Caco-2 (cell line): ENCODE results near the gene PCBP3. TPM values are rescaled to one million over a fixed set of nuclear protein-coding genes. Genes with fewer than 3 reads are reported as not detected.
A peak's percentile ranks its signal among the peaks of the same experiment; 100 is the strongest.
"Not testable (repeated sequence)": the region's sequence is repeated elsewhere in the genome, so short reads cannot be mapped to it uniquely, and the experiment has no call there.

Source experiments
- BruUV-seq: library from RNA; stranded (reverse); fragments of 400-500 nt; replicated peaks from 2 replicates; lab custom pipeline; 2021; lab: Mats Ljungman, UMichigan
- CTCF ChIA-PET: fragments of 300-600 bp; sonication (Branson Sonifier 250); formaldehyde crosslinking; loops from one replicate; lab custom pipeline; 2022; ENCODE audit warnings: antibody characterized with exemption; lab: Charles Lee
- POLR2A ChIA-PET: fragments of 300-600 bp; sonication (Branson Sonifier 250); formaldehyde crosslinking; loops from one replicate; lab custom pipeline; 2022; ENCODE audit warnings: antibody characterized with exemption; lab: Charles Lee
- DNase-seq, 2 experiments: peaks; one replicate each; pipeline versions ENCODE4 v3.0.0 to v3.0.0-alpha.2; 2020 to 2022
- H3K27me3 ChIP-seq: replicated peaks from 2 replicates; pipeline ENCODE4 v1.6.0; 2011; ENCODE audit warnings: low read length; ENCODE audit not compliant: control insufficient read depth, insufficient read depth
- H3K36me3 ChIP-seq: 2 replicates; pipeline ENCODE4 v1.5.1; 2011; ENCODE audit warnings: low read length; ENCODE audit not compliant: control insufficient read depth, insufficient read depth
- H3K4me1 ChIP-seq: fragments of 250-450 bp; sonication (Bioruptor Pico); 2 replicates; pipeline ENCODE4 v1.5.1; 2020; ENCODE audit warnings: mild to moderate bottlenecking
- H3K4me3 ChIP-seq: 2 replicates; pipeline ENCODE4 v1.5.1; 2011; ENCODE audit warnings: low read depth, mild to moderate bottlenecking, control low read depth, low read length
- H3K9me3 ChIP-seq: fragments of 250-450 bp; sonication (Bioruptor Pico); 2 replicates; pipeline ENCODE4 v1.5.1; 2020; ENCODE audit warnings: mild to moderate bottlenecking, moderate library complexity
- H3K27ac Mint-ChIP-seq: one replicate; pipeline ENCODE4 v1.8.0; 2022; ENCODE audit warnings: mixed read lengths; ENCODE audit not compliant: unreplicated experiment
- H3K27me3 Mint-ChIP-seq: one replicate; pipeline ENCODE4 v1.8.0; 2022; ENCODE audit warnings: mixed read lengths; ENCODE audit not compliant: insufficient read depth, unreplicated experiment
- H3K36me3 Mint-ChIP-seq: one replicate; pipeline ENCODE4 v1.8.0; 2022; ENCODE audit warnings: mild to moderate bottlenecking, mixed read lengths; ENCODE audit not compliant: insufficient read depth, unreplicated experiment
- H3K4me1 Mint-ChIP-seq: one replicate; pipeline ENCODE4 v1.8.0; 2022; ENCODE audit warnings: low read depth, mixed read lengths; ENCODE audit not compliant: unreplicated experiment
- H3K4me3 Mint-ChIP-seq: one replicate; pipeline ENCODE4 v1.8.0; 2022; ENCODE audit warnings: mild to moderate bottlenecking, moderate library complexity, mixed read lengths; ENCODE audit not compliant: unreplicated experiment
- H3K9me3 Mint-ChIP-seq: one replicate; pipeline ENCODE4 v1.8.0; 2022; ENCODE audit warnings: mixed read lengths; ENCODE audit not compliant: unreplicated experiment
- intact Hi-C: fragments of 100-400 bp; cut with micrococcal nuclease; formaldehyde crosslinking; loops from one replicate; pipeline ENCODE4 v1.10.0; 2022; ENCODE audit not compliant: unreplicated experiment
- total RNA-seq: library from RNA; stranded (reverse); gene quantifications from 2 replicates; pipeline ENCODE4 v1.2.3, GENCODE V29; 2022
- TF ChIP-seq, protein P1 (sequence below), 2 experiments: fragments of 200-600 bp in 1 of 2; IDR thresholded peaks; 1 replicate in 1 of 2; 2 replicates in 1 of 2; pipeline versions ENCODE4 v1.5.1 to v1.8.0; 2011 to 2022; ENCODE audit warnings: antibody characterized with exemption in 1 of 2, control low read depth in 1 of 2, inconsistent platforms in 1 of 2, low read depth in 1 of 2, low read length in 1 of 2, mild to moderate bottlenecking in 1 of 2, moderate library complexity in 1 of 2; ENCODE audit not compliant: insufficient read depth in 1 of 2, severe bottlenecking in 1 of 2, unreplicated experiment in 1 of 2

The PCBP3 gene
- total RNA-seq, 1 experiment from 2014 or later, result 0.75 TPM

DNA sequence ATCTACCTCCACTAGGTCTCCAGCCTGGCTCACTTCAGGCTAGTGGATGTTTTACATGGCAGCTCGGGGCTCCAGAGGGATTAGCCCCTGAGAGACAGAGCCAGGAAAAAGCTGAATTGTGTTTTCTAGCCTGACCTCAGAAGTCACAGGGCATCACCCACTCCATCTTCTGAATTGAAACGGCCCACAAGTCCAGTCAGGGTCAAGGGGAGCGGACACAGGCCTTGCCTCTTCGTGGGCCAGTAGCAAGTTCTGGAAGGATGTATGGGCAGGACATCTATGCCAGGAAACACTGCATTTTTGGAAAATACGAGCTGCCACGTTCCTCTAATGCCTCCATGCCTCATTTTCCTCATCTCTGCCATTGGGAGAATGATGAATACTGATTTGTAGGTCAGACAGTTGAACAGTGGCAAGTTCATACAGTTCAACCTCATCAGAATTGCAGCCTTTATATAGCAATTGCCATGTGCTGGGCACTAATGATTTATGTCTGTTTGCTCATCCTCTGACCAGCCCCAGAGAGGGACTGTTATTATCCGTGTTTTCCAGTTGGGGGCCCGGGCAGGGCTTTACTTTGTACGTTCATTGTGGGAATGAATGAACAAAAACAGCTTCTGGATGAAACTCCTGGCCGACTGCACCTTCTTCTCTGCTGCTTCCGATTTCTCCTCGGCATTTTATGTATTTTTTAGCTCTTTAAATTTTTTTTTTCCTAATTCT, 23.2 kb upstream of the PCBP3 start:
- DNase-seq, result peak in 1 of 2 experiments; percentile 7
- Histone ChIP-seq H3K36me3 (no peaks in the 10 kb centered on the region), H3K9me3 (peaks cover 8% of the 10 kb centered on the region; the same call in 1 of the 2 replicates), H3K4me3 (no peak overlapping the region), H3K27me3 (no peaks in the 10 kb centered on the region), H3K4me1 (0 out of 2 replicates have a peak, but pooled peaks cover 3% of the 10 kb centered on the region)
- H3K27ac Mint-ChIP-seq, result no peak overlapping the region
- BruUV-seq, result no TSS peak
- TF ChIP-seq, protein P1, sequence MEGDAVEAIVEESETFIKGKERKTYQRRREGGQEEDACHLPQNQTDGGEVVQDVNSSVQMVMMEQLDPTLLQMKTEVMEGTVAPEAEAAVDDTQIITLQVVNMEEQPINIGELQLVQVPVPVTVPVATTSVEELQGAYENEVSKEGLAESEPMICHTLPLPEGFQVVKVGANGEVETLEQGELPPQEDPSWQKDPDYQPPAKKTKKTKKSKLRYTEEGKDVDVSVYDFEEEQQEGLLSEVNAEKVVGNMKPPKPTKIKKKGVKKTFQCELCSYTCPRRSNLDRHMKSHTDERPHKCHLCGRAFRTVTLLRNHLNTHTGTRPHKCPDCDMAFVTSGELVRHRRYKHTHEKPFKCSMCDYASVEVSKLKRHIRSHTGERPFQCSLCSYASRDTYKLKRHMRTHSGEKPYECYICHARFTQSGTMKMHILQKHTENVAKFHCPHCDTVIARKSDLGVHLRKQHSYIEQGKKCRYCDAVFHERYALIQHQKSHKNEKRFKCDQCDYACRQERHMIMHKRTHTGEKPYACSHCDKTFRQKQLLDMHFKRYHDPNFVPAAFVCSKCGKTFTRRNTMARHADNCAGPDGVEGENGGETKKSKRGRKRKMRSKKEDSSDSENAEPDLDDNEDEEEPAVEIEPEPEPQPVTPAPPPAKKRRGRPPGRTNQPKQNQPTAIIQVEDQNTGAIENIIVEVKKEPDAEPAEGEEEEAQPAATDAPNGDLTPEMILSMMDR (IDR thresholded peaks at IDR 0.05; ENCODE audit: insufficient read depth in 1 of 2, low read depth in 1 of 2, low read length in 1 of 2, severe bottlenecking in 1 of 2, unreplicated experiment in 1 of 2), result no peak
- no peak overlapping the region for H3K4me3 Mint-ChIP-seq
- CTCF ChIA-PET, result interaction anchor here (0.6 to 1.3 kb wide), 2 partner anchors 64 to 250 kb away, joined by 3 read pairs; no protein-coding TSS in a partner anchor
- intact Hi-C loops, result no loop called here
- peaks cover 30% of the 10 kb centered on the region for H3K27me3 Mint-ChIP-seq
- no peaks in the 10 kb centered on the region for H3K36me3 Mint-ChIP-seq
- POLR2A ChIA-PET, result no interaction called here
- H3K9me3 Mint-ChIP-seq, result peaks cover 10% of the 10 kb centered on the region
- H3K4me1 Mint-ChIP-seq, result peaks cover 2% of the 10 kb centered on the region

GRCh38 chr21:45621435-45622331, 21.8 kb upstream of the PCBP3 start:
- BruUV-seq, H3K36me3 Mint-ChIP-seq, H3K4me3 ChIP-seq, H3K27ac Mint-ChIP-seq, intact Hi-C loops, DNase-seq, POLR2A ChIA-PET, H3K4me1 Mint-ChIP-seq, H3K9me3 Mint-ChIP-seq, H3K4me1 ChIP-seq, H3K36me3 ChIP-seq, H3K4me3 Mint-ChIP-seq, H3K9me3 ChIP-seq, H3K27me3 ChIP-seq: not testable (repeated sequence)
- H3K27me3 Mint-ChIP-seq, result peaks cover 24% of the 10 kb centered on the region
- CTCF ChIA-PET, result interaction anchor here (1.3 kb wide), 1 partner anchor 66 kb away, joined by 3 read pairs; no protein-coding TSS in a partner anchor

GRCh38 chr21:45622416-45623097, 21.0 kb upstream of the PCBP3 start:
- Histone ChIP-seq H3K4me1 (no peaks in the 10 kb centered on the region), H3K4me3 (no peak overlapping the region), H3K27me3 (no peaks in the 10 kb centered on the region), H3K36me3 (no peaks in the 10 kb centered on the region), H3K9me3 (peaks cover 8% of the 10 kb centered on the region; the same call in 1 of the 2 replicates)
- H3K27me3 Mint-ChIP-seq, result peaks cover 21% of the 10 kb centered on the region
- H3K9me3 Mint-ChIP-seq, result peaks cover 10% of the 10 kb centered on the region
- TF ChIP-seq, protein P1 (IDR thresholded peaks at IDR 0.05; ENCODE audit: insufficient read depth in 1 of 2, low read depth in 1 of 2, low read length in 1 of 2, severe bottlenecking in 1 of 2, unreplicated experiment in 1 of 2), result no peak
- DNase-seq, result no peak
- no peak overlapping the region for H3K27ac Mint-ChIP-seq
- ChIA-PET POLR2A (no interaction called here), CTCF (interaction anchor here (0.6 kb wide), 1 partner anchor 690 kb away, joined by 6 read pairs; no protein-coding TSS in a partner anchor)
- no peak overlapping the region for H3K4me3 Mint-ChIP-seq
- H3K36me3 Mint-ChIP-seq, result no peaks in the 10 kb centered on the region
- no peaks in the 10 kb centered on the region for H3K4me1 Mint-ChIP-seq
- no TSS peak for BruUV-seq
- intact Hi-C loops, result no loop called here
